SK-N-SH (cell line): ENCODE results near the gene AFAP1. TPM values are rescaled to one million over a fixed set of nuclear protein-coding genes. Genes with fewer than 3 reads are reported as not detected.

Experiments used
- CTCF ChIA-PET: fragments of 300-600, 350-600 bp; formaldehyde crosslinking; extraction: SDS; loops from one replicate; lab custom pipeline; 2021; lab: Yijun Ruan, JAX
- POLR2A ChIA-PET: fragments of 350-600 bp; sonication (Branson Sonifier 250); formaldehyde crosslinking; extraction: SDS; loops from one replicate; lab custom pipeline; 2020; ENCODE audit warnings: antibody characterized with exemption, inconsistent platforms; lab: Yijun Ruan, JAX
- DNase-seq: peaks from one replicate; pipeline ENCODE4 v3.0.0; 2012
- H2AFZ ChIP-seq: fragments of 200-600 bp; sonication (generic); 2 replicates; pipeline ENCODE4 v1.8.1; 2016; ENCODE audit warnings: antibody characterized with exemption, mild to moderate bottlenecking, low read depth
- H3F3A ChIP-seq: fragments of 200-600 bp; sonication (generic); replicated peaks from 2 replicates; pipeline ENCODE3; 2016; ENCODE audit warnings: antibody characterized with exemption, mild to moderate bottlenecking; ENCODE audit not compliant: insufficient read depth
- H3K27ac ChIP-seq, 2 experiments: fragments of 200-500 bp in 1 of 2; fragments of 200-600 bp in 1 of 2; sonication (Bioruptor generic) in 1 of 2; sonication (generic), shearing (Covaris generic) in 1 of 2; 2 replicates each; pipeline versions ENCODE4 v1.5.1 to v1.6.1; 2014 to 2016; ENCODE audit warnings: low read depth in 2 of 2, inconsistent platforms in 1 of 2, low read length in 1 of 2, mild to moderate bottlenecking in 1 of 2, mixed read lengths in 1 of 2
- H3K27me3 ChIP-seq: fragments of 200-600 bp; sonication (generic), shearing (Covaris generic); 2 replicates; pipeline ENCODE4 v1.6.1; 2016; ENCODE audit warnings: mixed run types; ENCODE audit not compliant: insufficient read depth
- H3K36me3 ChIP-seq, 2 experiments: fragments of 200-500 bp in 1 of 2; fragments of 200-600 bp in 1 of 2; sonication (Bioruptor generic) in 1 of 2; sonication (generic) in 1 of 2; replicated peaks in 1 of 2; 2 replicates each; pipeline versions ENCODE3 to v1.5.1; 2014 to 2016; ENCODE audit warnings: low read length in 1 of 2, mild to moderate bottlenecking in 1 of 2; ENCODE audit not compliant: insufficient read depth in 2 of 2, control insufficient read depth in 1 of 2
- H3K4me1 ChIP-seq, 2 experiments: fragments of 200-500 bp in 1 of 2; fragments of 200-600 bp in 1 of 2; sonication (Bioruptor generic) in 1 of 2; sonication (generic), shearing (Covaris generic) in 1 of 2; 2 replicates each; pipeline versions ENCODE4 v1.5.1 to v1.6.1; 2014 to 2016; ENCODE audit warnings: low read depth in 1 of 2, low read length in 1 of 2, mixed run types in 1 of 2; ENCODE audit not compliant: insufficient read depth in 2 of 2, control insufficient read depth in 1 of 2
- H3K4me2 ChIP-seq: fragments of 200-600 bp; sonication (generic), shearing (Covaris generic); 2 replicates; pipeline ENCODE4 v1.6.1; 2017; ENCODE audit warnings: mixed run types
- H3K4me3 ChIP-seq, 2 experiments: fragments of 200-500 bp in 1 of 2; fragments of 200-600 bp in 1 of 2; sonication (Bioruptor generic) in 1 of 2; sonication (generic), shearing (Covaris generic) in 1 of 2; 2 replicates each; pipeline versions ENCODE4 v1.5.1 to v1.8.1; 2014 to 2016; ENCODE audit warnings: low read depth in 2 of 2, inconsistent platforms in 1 of 2, low read length in 1 of 2, mild to moderate bottlenecking in 1 of 2, mixed read lengths in 1 of 2, moderate library complexity in 1 of 2
- H3K79me2 ChIP-seq: fragments of 200-600 bp; sonication (generic); 2 replicates; pipeline ENCODE4 v1.8.1; 2017; ENCODE audit warnings: mild to moderate bottlenecking; ENCODE audit not compliant: insufficient read depth
- H3K9ac ChIP-seq: fragments of 200-600 bp; sonication (generic); 2 replicates; pipeline ENCODE4 v1.6.1; 2017; ENCODE audit warnings: mixed run types
- H3K9me2 ChIP-seq: fragments of 200-600 bp; sonication (generic); 2 replicates; pipeline ENCODE4 v1.6.1; 2017; ENCODE audit warnings: mixed run types
- H3K9me3 ChIP-seq: fragments of 200-600 bp; sonication (generic); 2 replicates; pipeline ENCODE4 v1.6.1; 2017; ENCODE audit warnings: mixed run types, mild to moderate bottlenecking, moderate library complexity
- H4K20me1 ChIP-seq: fragments of 200-600 bp; sonication (generic); 2 replicates; pipeline ENCODE4 v1.6.1; 2017; ENCODE audit warnings: mild to moderate bottlenecking, mixed run types; ENCODE audit not compliant: insufficient read depth
- GATA2 ChIP-seq: sonication (generic); formaldehyde crosslinking; IDR thresholded peaks from 2 replicates; pipeline ENCODE4 v1.5.0; 2020; ENCODE audit warnings: mild to moderate bottlenecking, missing genetic modification reagents
- NFIC ChIP-seq: IDR thresholded peaks from 2 replicates; pipeline ENCODE4 v1.4.0; 2012; ENCODE audit warnings: borderline replicate concordance
- NRF1 ChIP-seq: IDR thresholded peaks from 2 replicates; pipeline ENCODE4 v1.6.1; 2012; ENCODE audit warnings: low read depth, mild to moderate bottlenecking, low read length
- REST ChIP-seq: IDR thresholded peaks from 2 replicates; pipeline ENCODE4 v1.6.1; 2012; ENCODE audit warnings: mild to moderate bottlenecking, low read depth, low read length, moderate library complexity
- SIN3A ChIP-seq: IDR thresholded peaks from 2 replicates; pipeline ENCODE4 v1.6.1; 2012; ENCODE audit warnings: low read depth, mild to moderate bottlenecking, low read length, moderate library complexity, borderline replicate concordance
- TAF1 ChIP-seq: IDR thresholded peaks from 2 replicates; pipeline ENCODE4 v1.6.1; 2012; ENCODE audit warnings: low read depth, mild to moderate bottlenecking, low read length, moderate library complexity, borderline replicate concordance
- TCF12 ChIP-seq: IDR thresholded peaks from 2 replicates; pipeline ENCODE4 v1.4.0; 2012
- TEAD4 ChIP-seq: IDR thresholded peaks from 2 replicates; pipeline ENCODE4 v1.4.0; 2012; ENCODE audit warnings: mild to moderate bottlenecking, borderline replicate concordance; ENCODE audit not compliant: insufficient read depth
- ZBTB33 ChIP-seq: IDR thresholded peaks from 2 replicates; pipeline ENCODE4 v1.4.0; 2012; ENCODE audit warnings: low read depth, borderline replicate concordance
- WGBS: methylation state at CpG from one replicate; pipeline ENCODE4 v1.1.6; 2017; ENCODE audit warnings: low lambda C conversion rate; 5-methylcytosine and 5-hydroxymethylcytosine counted together
- polyA plus RNA-seq, 3 experiments: library from polyadenylated mRNA; depleted of rRNA; stranded (reverse); fragments of >200 nt; gene quantifications; 2 replicates each; pipeline ENCODE4 v1.2.3, GENCODE V29; 2012
- TF ChIP-seq, protein P1 (sequence below): fragments of 150-350 bp; IDR thresholded peaks from 2 replicates; pipeline ENCODE4 v1.6.1; 2016; ENCODE audit warnings: mild to moderate bottlenecking, low read depth, low read length
- TF ChIP-seq, protein P2 (sequence below): IDR thresholded peaks from 2 replicates; pipeline ENCODE4 v1.4.0; 2012; ENCODE audit warnings: low read depth, borderline replicate concordance

AFAP1 gene
- polyA plus RNA-seq, 1 of the 3 experiments (the other 2 are of a cell fraction) = 67.9 TPM

- no peaks in the 10 kb centered on the region for H3K9me2 ChIP-seq
- peaks cover 18% of the 10 kb centered on the region for H3F3A ChIP-seq
- no peak overlapping the region for H2AFZ ChIP-seq
- no peaks in the 10 kb centered on the region for H3K9me3 ChIP-seq
- 94% methylated on average over 7 of the region's 32 CpGs for WGBS
- TF ChIP-seq, protein P1, sequence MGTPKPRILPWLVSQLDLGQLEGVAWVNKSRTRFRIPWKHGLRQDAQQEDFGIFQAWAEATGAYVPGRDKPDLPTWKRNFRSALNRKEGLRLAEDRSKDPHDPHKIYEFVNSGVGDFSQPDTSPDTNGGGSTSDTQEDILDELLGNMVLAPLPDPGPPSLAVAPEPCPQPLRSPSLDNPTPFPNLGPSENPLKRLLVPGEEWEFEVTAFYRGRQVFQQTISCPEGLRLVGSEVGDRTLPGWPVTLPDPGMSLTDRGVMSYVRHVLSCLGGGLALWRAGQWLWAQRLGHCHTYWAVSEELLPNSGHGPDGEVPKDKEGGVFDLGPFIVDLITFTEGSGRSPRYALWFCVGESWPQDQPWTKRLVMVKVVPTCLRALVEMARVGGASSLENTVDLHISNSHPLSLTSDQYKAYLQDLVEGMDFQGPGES = no peak
- TF ChIP-seq SIN3A (no peak), NRF1 (no peak), TAF1 (no peak), TEAD4 (no peak), REST (no peak), TCF12 (no peak)
- TF ChIP-seq, all 33 proteins: peak for 0
- ChIA-PET CTCF (interaction anchor here (1.1 to 7.4 kb wide), 4 partner anchors 13 to 605 kb away, joined by 3 to 135 read pairs (median 9); no protein-coding TSS in a partner anchor), POLR2A (no interaction called here)
- DNase-seq = no peak
- peaks cover 46 to 62% of the 10 kb centered on the region in 2 experiments for H3K36me3 ChIP-seq
- H3K4me2 ChIP-seq = no peak overlapping the region
- H3K79me2 ChIP-seq = peaks cover 25% of the 10 kb centered on the region
- no peak overlapping the region for H3K9ac ChIP-seq
- H4K20me1 ChIP-seq = peaks cover 27% of the 10 kb centered on the region
- H3K4me1 ChIP-seq = no peaks in the 10 kb centered on the region; a peak in 1 of 4 replicates
- no peaks in the 10 kb centered on the region for H3K27me3 ChIP-seq
- H3K4me3 ChIP-seq = no peak overlapping the region
- no peak overlapping the region; a peak in 1 of 4 replicates for H3K27ac ChIP-seq
Measured at GRCh38 chr4:7756561-7757355, 182.9 kb downstream of the AFAP1 start.

DNA sequence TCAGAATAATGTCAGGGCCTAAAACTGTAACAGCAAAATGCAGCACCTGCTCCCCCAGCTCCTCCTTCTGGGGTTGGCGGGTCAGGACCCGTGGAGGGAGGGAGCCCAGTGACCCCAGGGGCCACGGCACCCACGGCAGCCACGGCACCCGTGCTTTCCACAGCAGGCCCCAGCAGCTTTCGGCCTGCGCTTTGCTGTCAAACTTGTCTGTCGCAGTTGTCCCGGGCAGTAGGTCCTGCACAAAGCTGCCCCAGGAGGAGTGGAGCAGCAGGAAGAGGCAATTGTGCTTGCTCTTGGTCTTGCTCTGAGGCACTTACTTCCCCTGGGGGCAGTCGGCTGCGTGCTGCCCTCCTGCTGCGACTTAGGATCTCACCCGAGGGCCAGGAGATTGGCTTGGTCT lies 183.6 kb downstream of the AFAP1 start:
- TF ChIP-seq NFIC (no peak), ZBTB33 (no peak), GATA2 (CRISPR knock-in tag) (no peak)
- TF ChIP-seq, protein P2, sequence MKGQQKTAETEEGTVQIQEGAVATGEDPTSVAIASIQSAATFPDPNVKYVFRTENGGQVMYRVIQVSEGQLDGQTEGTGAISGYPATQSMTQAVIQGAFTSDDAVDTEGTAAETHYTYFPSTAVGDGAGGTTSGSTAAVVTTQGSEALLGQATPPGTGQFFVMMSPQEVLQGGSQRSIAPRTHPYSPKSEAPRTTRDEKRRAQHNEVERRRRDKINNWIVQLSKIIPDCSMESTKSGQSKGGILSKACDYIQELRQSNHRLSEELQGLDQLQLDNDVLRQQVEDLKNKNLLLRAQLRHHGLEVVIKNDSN = no peak
- TF ChIP-seq, all 33 proteins: peak for 0
- peaks cover 40 to 55% of the 10 kb centered on the region in 2 experiments for H3K36me3 ChIP-seq
- H3K4me1 ChIP-seq = no peaks in the 10 kb centered on the region; a peak in 1 of 4 replicates
- no peak overlapping the region for H3K4me2 ChIP-seq
- no peak overlapping the region for H3K4me3 ChIP-seq
- POLR2A ChIA-PET = no interaction called here
- peaks cover 21% of the 10 kb centered on the region for H3F3A ChIP-seq
- H3K79me2 ChIP-seq = peaks cover 19% of the 10 kb centered on the region
- no peaks in the 10 kb centered on the region for H3K27me3 ChIP-seq
- H3K9me2 ChIP-seq = no peaks in the 10 kb centered on the region
- no peak for DNase-seq
- H3K9me3 ChIP-seq = no peaks in the 10 kb centered on the region
- peaks cover 27% of the 10 kb centered on the region for H4K20me1 ChIP-seq
- no peak overlapping the region for H3K9ac ChIP-seq
- CTCF ChIA-PET = interaction anchor here (1.1 kb wide), 1 partner anchor 14 kb away, joined by 3 read pairs; no protein-coding TSS in a partner anchor
- no peak overlapping the region for H2AFZ ChIP-seq
- WGBS = 98% methylated on average over 14 of the region's 14 CpGs
- no peak overlapping the region for H3K27ac ChIP-seq
